GM19463 (cell line): Measurements from ENCODE around the gene NEO1.

ENCODE experiments used
- ATAC-seq: cut with Tn5 transposase; IDR thresholded peaks from one replicate; pipeline ENCODE4 v1.9.1; 2021; ENCODE audit warnings: mild to moderate bottlenecking, moderate library complexity; ENCODE audit not compliant: unreplicated experiment

Gene NEO1

GRCh38 chr15:73051807-73052652 lies at the start of gene NEO1:
Gene NEO1 (plus strand): TSS chr15:73052463. CDS start chr15:73052676, 213 bp downstream.
- peak; percentile 62 for ATAC-seq

GRCh38 chr15:73004462-73004861 lies 47.8 kb upstream of the NEO1 start:
- no peak for ATAC-seq

- ATAC-seq: no peak
These were observed 47.2 kb upstream of the NEO1 start for GRCh38 chr15:73005032-73005431.

GRCh38 chr15:73005446-73005845 lies 46.8 kb upstream of the NEO1 start:
- ATAC-seq: no peak

DNA sequence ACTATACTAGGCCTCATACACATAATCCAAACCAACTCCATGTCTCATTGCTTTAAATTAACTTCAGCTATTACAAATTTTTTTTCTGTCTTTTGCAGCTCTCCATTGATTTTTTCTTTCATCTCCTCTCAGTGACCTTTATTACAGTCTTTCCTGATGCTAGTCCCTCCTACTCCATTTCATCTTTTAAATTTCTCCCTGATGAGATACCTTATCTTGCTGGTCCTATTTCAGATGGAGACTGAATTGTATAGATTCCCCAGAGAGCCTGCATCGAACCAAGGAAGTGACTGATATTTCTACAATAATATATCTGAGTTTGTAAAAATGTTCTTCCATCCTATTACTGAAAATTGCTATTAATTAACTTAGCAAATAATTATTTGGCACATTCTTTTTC lies 45.7 kb upstream of the NEO1 start:
- no peak for ATAC-seq

GRCh38 chr15:73009066-73010056 lies 42.9 kb upstream of the NEO1 start:
- no peak for ATAC-seq

DNA sequence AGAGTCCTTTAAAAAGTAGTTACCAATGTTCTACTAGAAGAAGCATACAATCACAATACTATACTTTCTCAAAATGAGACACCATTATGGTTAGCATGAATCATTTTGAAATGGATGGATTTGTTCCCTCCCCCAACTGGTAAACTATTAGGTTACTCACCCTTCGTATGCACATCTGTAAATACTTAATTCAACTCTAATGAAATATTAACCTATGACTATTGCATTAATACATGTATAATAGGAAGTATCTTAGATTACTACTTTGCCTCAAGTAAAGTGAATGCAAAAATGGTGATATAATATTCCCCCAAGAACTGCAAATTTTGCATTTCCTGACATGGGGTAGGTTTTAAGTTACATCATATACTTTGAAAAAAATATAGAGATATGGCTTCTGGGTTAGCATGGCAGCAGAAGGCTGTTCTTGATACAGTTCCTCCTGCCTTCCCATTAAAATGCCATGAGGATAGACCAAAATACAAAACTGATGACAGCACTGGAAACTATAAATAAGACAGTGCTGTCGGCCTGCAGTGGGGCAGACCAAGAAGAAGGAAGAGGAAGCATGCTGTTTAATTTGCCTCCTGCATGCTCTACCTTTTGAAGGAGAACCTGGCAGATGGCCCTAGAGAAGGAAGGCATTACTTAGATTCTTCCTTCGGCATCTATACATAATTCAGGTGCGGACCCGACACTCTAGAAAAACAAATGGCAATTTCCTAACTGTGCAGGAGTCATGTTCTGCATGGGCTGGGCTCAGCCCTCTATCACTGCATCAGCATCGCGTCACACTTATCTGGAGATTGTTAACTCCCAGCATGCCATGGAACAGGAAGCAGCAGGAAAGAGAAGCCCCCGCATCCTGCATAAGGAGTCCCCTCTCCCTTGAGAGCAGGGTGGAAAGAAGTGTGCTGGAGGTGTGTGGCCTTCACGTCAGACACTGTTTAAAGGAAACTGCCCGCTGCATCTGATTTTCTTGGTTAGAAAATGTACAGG lies 41.8 kb upstream of the NEO1 start:
- ATAC-seq: no peak

- ATAC-seq: no peak
These were observed 37.4 kb upstream of the NEO1 start for GRCh38 chr15:73014904-73015303.

DNA sequence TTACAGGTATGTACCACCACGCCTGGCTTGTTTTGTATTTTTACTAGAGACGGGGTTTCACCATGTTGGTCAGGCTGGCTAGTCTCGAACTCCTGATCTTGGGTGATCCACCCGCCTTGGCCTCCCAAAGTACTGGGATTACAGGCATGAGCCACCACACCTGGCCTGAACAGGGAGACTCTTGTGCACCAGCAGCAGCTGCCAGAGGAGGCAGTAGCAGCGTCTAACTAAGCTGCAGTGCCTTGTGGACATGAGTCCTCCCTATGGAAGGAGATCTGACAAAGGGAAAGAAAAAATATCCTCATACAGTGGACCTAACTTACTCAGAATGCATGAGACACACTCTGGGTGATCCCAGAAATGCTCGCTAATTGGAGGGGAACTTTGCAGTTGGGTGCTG lies 36.8 kb upstream of the NEO1 start:
- no peak for ATAC-seq

DNA sequence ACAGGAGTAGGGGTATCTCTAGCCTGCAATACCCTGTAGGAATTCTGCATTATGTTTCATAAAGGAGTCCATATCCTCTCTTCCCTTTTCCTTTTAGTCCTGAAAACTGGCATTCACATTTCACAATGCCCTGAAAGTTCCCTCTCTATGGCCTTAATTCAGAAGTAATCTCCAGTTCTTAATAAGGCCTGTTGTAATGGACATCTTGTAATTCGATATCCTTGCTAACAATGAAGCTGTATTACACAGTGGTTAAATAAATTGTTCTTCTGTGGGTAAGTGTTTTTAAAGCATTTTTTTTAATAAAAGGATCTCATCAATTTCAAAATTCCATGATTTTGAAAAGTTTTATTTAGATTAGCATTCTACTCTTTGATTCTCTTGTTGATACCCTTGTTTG lies 34.3 kb upstream of the NEO1 start:
- no peak for ATAC-seq

DNA sequence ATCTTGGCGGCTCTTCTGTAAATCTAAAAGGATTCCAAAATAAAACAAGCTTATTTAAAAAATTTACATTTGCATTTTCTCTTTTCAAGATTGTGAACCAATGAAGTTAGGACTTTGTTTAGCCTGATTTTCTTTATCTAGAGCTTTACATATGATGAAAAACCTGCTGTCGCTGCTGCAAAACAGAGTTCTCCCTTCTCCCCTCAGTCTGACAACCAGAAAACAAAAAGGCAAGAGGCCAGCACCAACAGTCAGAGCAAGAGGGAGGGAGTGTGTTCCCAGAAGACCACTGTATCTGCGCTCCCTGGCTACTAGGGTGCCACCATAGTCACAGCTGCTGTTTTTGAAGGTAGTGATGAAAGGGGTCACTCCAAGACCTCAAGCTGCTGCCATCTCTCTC lies 33.1 kb upstream of the NEO1 start:
- no peak for ATAC-seq

- no peak for ATAC-seq
These were observed 32.6 kb upstream of the NEO1 start for GRCh38 chr15:73019601-73020146.

- ATAC-seq: no peak
These were observed 31.1 kb upstream of the NEO1 start for GRCh38 chr15:73021139-73021621.

DNA sequence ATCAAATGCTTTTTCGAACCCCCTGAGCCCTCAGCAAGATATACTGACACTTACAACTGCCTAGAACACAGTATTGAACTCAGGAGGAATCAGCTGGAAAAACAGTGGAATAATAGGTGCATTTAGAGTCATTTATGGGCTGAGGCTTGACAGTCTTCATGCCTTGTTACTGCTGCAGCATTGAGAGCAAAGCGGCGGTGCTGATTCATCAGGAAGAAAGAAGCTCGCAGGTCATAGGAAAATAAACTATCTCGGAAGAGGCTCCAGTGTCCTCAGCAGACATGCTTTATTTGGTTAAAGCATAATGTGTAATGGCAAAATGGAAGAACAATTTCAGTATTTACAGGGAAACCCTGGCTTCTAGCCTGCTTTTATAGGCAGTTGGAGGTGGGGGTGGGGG lies 30.1 kb upstream of the NEO1 start:
- no peak for ATAC-seq

GRCh38 chr15:73023071-73023470 lies 29.2 kb upstream of the NEO1 start:
- no peak for ATAC-seq

GRCh38 chr15:73024168-73024567 lies 28.1 kb upstream of the NEO1 start:
- ATAC-seq: no peak

DNA sequence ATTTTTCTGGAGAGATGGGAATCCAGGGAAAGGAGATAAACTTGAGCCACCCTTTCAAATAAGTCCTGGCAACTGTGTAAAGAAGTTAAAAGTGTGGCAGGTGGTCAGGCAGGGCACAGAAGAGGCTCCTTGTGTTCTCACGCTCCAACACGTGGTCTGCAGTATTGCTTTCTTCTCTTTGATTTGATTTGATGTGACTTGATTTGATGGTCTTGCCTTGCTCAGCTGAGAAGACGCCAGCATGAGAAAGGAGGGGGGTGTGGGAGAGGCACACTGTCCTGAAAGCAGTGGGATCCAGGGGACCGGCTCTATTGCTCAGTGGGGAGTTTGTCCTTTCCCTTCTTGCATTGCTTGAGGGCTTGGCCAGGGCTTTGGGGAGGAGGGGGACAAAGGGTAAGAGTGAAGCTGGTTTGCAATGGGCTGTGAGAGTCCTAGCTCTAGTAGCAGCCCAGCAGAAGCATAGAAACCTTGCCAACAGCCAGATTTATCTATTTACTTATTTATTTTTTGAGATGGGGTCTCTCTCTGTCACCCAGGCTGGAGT lies 25.7 kb upstream of the NEO1 start:
- no peak for ATAC-seq

GRCh38 chr15:73028031-73028430 lies 24.2 kb upstream of the NEO1 start:
- ATAC-seq: no peak

GRCh38 chr15:73028831-73029451 lies 23.3 kb upstream of the NEO1 start:
- no peak for ATAC-seq
